Activated CD4-positive, alpha-beta T cell treated with anti-CD3 and anti-CD28 coated beads for 36 hours (primary cell): ENCODE results near the gene CNIH2. TPM values are rescaled to one million over a fixed set of nuclear protein-coding genes. Genes with fewer than 3 reads are reported as not detected.
"Not testable (repeated sequence)": the region's sequence is repeated elsewhere in the genome, so short reads cannot be mapped to it uniquely, and the experiment has no call there.

Experiments
- ATAC-seq: fragments of 200-7000 bp; cut with Tn5 transposase; one replicate; pipeline ENCODE4 v1.10.0; 2021; ENCODE audit warnings: mild to moderate bottlenecking, moderate library complexity
- CTCF ChIA-PET: fragments of 350-600 bp; sonication (Branson Sonifier 250); formaldehyde crosslinking; loops from one replicate; lab custom pipeline; 2021; ENCODE audit warnings: antibody characterized with exemption; lab: Charles Lee
- POLR2A ChIA-PET: fragments of 350-600 bp; sonication (Branson Sonifier 250); formaldehyde crosslinking; loops from one replicate; lab custom pipeline; 2021; ENCODE audit warnings: antibody characterized with exemption, inconsistent platforms; lab: Charles Lee
- DNase-seq: peaks from one replicate; pipeline ENCODE4 v3.0.0-alpha.2; 2020
- H3K27ac Mint-ChIP-seq: one replicate; pipeline ENCODE4 v1.8.0; 2021; ENCODE audit warnings: mixed read lengths
- H3K27me3 Mint-ChIP-seq: one replicate; pipeline ENCODE4 v1.8.0; 2021; ENCODE audit warnings: mixed read lengths
- H3K36me3 Mint-ChIP-seq: one replicate; pipeline ENCODE4 v1.8.0; 2021; ENCODE audit warnings: low read depth, mixed read lengths
- H3K4me1 Mint-ChIP-seq: one replicate; pipeline ENCODE4 v1.8.0; 2021; ENCODE audit warnings: mixed read lengths
- H3K4me3 Mint-ChIP-seq: one replicate; pipeline ENCODE4 v1.8.0; 2021; ENCODE audit warnings: mild to moderate bottlenecking, moderate library complexity, mixed read lengths
- H3K9me3 Mint-ChIP-seq: one replicate; pipeline ENCODE4 v1.8.0; 2021; ENCODE audit warnings: low read depth, mixed read lengths
- intact Hi-C, 2 experiments: fragments of 100-400 bp; cut with DNase I in 1 of 2; cut with micrococcal nuclease in 1 of 2; formaldehyde crosslinking; loops; one replicate each; pipeline versions ENCODE4 v1.14.2 to v1.15.1; 2022 to 2024; cut with DNase I, micrococcal nuclease
- total RNA-seq, 2 experiments: library from RNA; stranded (reverse); gene quantifications; one replicate each; pipeline ENCODE4 v1.2.3, GENCODE V29; 2021

CNIH2 gene
- total RNA-seq, 2 experiments from 2014 or later = 1.3 to 1.6 TPM

DNA sequence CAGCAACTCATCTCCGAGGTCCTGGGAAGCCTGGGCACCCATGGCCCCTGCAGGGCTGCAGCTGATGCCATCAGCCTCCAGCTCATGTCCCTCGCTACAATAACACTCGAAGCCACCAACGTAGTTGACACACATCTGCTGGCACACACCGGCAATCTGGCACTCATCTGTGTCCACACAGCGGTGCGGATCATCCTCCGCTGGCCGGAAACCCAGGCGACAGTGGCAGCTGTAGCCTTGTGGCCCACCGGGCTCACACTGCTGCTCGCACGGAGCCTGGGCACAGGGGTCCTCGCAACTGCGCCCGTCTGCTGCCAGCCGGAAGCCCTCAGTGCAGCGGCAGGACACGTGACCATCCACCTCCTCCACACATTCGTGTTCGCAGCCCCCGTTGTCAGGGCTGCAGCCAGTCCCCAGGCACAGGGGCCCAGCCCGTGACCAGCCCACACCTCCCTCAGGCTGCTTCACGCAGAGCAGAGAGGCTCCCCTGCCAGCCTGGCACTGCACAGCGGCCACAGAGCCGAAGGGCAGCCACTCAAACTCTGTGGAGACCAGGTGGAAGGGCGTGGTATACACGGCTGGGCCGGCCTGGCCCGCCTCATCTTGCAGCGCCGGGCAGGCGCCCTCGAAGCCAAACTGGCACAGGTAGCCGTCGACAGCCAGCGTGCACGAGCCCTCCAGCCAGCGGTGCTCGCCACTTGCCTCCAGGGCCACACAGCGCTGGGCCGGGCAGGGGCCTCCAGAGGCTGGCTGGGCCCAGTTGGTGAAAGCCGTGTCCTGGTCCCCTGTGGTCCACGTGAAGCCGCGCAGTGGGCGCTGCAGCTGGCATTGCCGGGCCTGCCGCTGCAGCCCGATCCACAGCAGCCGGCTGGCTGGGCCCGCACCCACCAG is 38.2 kb downstream of the CNIH2 start:
- Mint-ChIP-seq H3K4me1 (peaks cover 62% of the 10 kb centered on the region), H3K36me3 (no peaks in the 10 kb centered on the region), H3K9me3 (peaks cover 2% of the 10 kb centered on the region), H3K27me3 (no peaks in the 10 kb centered on the region), H3K4me3 (no peak overlapping the region), H3K27ac (peak overlapping the region; percentile 43)
- DNase-seq (no peak), ATAC-seq (no peak)
- ChIA-PET CTCF (no interaction called here), POLR2A (interaction anchor here (0.6 kb wide), 1 partner anchor 301 kb away, joined by 4 read pairs; no protein-coding TSS in a partner anchor)
- intact Hi-C loops = no loop called here

DNA sequence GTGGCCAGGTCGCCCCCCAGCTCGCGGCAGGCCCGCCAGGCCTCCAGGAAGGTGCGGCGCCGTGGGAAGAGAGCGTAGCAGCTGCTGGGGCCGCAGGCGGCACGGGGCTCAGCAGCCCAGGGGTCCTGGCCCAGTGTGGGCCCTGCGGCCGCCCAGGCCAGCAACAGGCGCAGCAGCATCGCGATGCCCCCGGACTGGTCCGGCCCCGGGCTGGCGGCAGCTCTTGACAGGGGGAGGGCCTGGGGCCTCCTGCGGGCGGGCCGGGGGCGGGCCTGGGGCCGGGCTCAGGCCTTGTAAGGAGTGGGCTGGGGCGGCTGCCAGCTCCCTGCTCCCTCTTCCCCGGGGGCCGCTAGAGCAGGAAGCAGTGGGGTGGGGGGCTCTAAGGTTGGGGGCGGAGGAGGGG is 38.9 kb downstream of the CNIH2 start, which contains the start of gene CD248:
CD248 (minus strand) TSS at position 196 of the 403 bp plus-strand sequence; CDS start at position 179, 17 bp downstream.
- peaks cover 2% of the 10 kb centered on the region for H3K9me3 Mint-ChIP-seq
- H3K4me1 Mint-ChIP-seq = peaks cover 58% of the 10 kb centered on the region
- H3K27me3 Mint-ChIP-seq = no peaks in the 10 kb centered on the region
- H3K36me3 Mint-ChIP-seq = no peaks in the 10 kb centered on the region
- intact Hi-C loops = no loop called here
- ATAC-seq (no peak), DNase-seq (no peak)
- H3K27ac Mint-ChIP-seq = peak within 1 kb of the TSS; percentile 92
- H3K4me3 Mint-ChIP-seq = peak within 1 kb of the TSS; percentile 47
- POLR2A ChIA-PET = interaction anchor here (0.6 kb wide), 2 partner anchors 28 to 300 kb away, joined by 4 to 8 read pairs; partner anchors contain the start of gene YIF1A
- CTCF ChIA-PET = interaction anchor here (1.6 kb wide), 1 partner anchor 12 kb away, joined by 6 read pairs; no protein-coding TSS in a partner anchor

DNA sequence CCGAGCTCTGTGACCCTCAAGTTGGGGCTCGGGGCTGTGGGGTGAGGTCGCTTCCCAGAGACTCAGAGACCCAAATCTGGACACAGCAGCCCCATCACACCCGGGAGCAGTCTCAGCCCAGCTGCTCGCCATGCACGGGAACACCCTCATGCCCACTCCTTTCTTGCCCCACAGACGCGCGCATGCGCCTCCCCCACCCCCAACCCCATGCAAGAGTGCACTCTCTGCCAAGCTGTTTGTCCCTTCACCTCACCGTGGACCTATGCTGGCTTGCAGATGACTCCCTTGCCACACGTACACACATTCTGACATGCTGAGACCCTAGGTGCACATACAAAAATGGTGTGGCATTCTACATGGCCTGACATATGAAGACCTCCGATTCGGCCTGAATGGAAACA is 39.3 kb downstream of the CNIH2 start:
- Mint-ChIP-seq H3K27ac (peak overlapping the region; percentile 92), H3K27me3 (no peaks in the 10 kb centered on the region), H3K4me3 (peak overlapping the region; percentile 47), H3K36me3 (no peaks in the 10 kb centered on the region), H3K9me3 (peaks cover 2% of the 10 kb centered on the region), H3K4me1 (peaks cover 56% of the 10 kb centered on the region)
- ATAC-seq (peak; percentile 14), DNase-seq (peak; percentile 71)
- ChIA-PET POLR2A (interaction anchor here (0.6 kb wide), 1 partner anchor 29 kb away, joined by 8 read pairs; the partner anchor contains the start of gene YIF1A), CTCF (interaction anchor here (1.6 kb wide), 1 partner anchor 12 kb away, joined by 6 read pairs; no protein-coding TSS in a partner anchor)
- intact Hi-C loops = no loop called here

DNA sequence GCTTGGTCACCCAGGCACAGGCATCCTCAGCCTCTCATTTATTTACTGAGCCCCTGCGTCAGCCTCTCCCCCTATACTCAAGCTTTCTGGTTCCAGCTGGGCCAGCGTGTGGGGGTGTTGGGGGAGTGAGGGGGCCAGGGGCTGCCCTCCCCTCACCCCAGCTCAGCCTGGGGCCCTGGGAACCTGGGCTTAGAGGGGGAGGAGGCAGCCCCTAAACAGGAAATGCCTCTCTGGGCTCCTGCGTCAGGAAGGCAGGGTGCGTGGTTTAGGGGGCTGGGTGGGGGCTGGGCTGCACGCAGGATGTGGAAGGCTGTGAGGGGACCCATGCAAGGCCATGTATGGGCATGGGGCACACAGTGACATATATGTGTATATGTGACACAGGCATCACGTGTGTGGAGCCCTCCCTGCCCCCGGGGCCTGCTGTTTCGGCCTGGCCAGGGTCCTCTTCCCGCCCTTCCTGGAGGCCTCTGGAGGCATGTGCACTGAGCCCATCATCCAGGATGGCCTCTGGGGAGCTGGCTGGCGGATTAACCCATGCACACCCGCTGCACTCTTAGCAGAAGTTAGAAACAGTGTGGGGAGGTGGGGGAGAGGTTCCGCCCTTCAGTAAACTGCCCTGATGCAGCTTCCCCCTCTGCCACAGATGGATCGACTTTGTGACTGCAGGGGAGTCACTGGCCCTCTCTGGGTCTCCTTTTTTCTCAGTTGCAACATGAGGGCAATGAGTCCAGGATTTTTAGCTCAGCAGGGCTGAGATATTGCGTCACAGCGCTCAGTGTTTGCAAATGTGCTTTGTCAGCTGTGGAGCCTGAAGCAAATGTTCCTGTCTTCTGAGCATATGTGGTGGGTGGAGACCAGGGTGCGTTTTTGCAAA is 40.0 kb downstream of the CNIH2 start:
- no peaks in the 10 kb centered on the region for H3K27me3 Mint-ChIP-seq
- H3K36me3 Mint-ChIP-seq = no peaks in the 10 kb centered on the region
- H3K9me3 Mint-ChIP-seq = peaks cover 2% of the 10 kb centered on the region
- ATAC-seq = peak; percentile 77
- DNase-seq = peak; percentile 70
- H3K4me3 Mint-ChIP-seq = peak overlapping the region; percentile 47
- peaks cover 54% of the 10 kb centered on the region for H3K4me1 Mint-ChIP-seq
- ChIA-PET POLR2A (no interaction called here), CTCF (interaction anchor here (0.7 to 1.6 kb wide), 4 partner anchors 11 to 184 kb away, joined by 3 to 6 read pairs (median 4); no protein-coding TSS in a partner anchor)
- H3K27ac Mint-ChIP-seq = peak overlapping the region; percentile 92
- intact Hi-C loops = no loop called here

DNA sequence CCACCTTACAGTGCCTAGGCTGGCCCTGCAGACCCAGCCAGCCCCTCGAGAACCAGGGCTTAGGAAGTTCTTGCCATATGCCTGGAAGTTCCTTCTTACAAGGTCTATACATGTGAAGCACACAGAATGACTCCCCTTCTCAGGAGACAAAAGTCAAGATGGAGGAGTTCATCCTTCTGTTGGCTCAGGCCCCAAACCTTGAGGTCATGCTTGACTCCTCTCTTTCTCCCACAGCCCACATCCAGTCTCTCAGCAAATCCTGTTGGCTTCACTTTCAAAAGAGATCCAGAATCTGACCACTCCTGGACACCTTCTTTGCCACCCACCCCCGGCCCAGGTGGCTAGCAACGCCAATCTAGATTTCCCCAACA is 40.6 kb downstream of the CNIH2 start:
- POLR2A ChIA-PET = no interaction called here
- Mint-ChIP-seq H3K36me3 (no peaks in the 10 kb centered on the region), H3K27ac (peak overlapping the region; percentile 92)

DNA sequence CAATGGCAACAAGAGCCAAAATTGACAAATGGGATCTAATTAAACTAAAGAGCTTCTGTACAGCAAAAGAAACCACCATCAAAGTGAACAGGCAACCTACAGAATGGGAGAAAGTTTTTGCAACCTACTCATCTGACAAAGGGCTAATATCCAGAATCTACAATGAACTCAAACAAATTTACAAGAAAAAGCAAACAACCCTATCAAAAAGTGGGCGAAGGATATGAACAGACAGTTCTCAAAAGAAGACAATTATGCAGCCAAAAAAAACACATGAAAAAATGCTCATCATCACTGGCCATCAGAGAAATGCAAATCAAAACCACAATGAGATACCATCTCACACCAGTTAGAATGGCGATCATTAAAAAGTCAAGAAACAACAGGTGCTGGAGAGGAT is 42.3 kb downstream of the CNIH2 start:
- H3K36me3 Mint-ChIP-seq, POLR2A ChIA-PET, CTCF ChIA-PET, H3K27me3 Mint-ChIP-seq, H3K4me3 Mint-ChIP-seq, intact Hi-C loops, H3K27ac Mint-ChIP-seq, H3K9me3 Mint-ChIP-seq, ATAC-seq, DNase-seq: not testable (repeated sequence)
- peaks cover 41% of the 10 kb centered on the region for H3K4me1 Mint-ChIP-seq

More for the DNA sequence above, 40.6 kb downstream of the CNIH2 start:
- ATAC-seq = no peak
- Mint-ChIP-seq H3K9me3 (peaks cover 2% of the 10 kb centered on the region), H3K27me3 (no peaks in the 10 kb centered on the region), H3K4me3 (no peak overlapping the region), H3K4me1 (peaks cover 50% of the 10 kb centered on the region)
- intact Hi-C loops = no loop called here
- DNase-seq = no peak
- CTCF ChIA-PET = interaction anchor here (0.7 to 1.1 kb wide), 3 partner anchors 15 to 51 kb away, joined by 3 to 5 read pairs (median 4); partner anchors contain the start of gene YIF1A

DNA sequence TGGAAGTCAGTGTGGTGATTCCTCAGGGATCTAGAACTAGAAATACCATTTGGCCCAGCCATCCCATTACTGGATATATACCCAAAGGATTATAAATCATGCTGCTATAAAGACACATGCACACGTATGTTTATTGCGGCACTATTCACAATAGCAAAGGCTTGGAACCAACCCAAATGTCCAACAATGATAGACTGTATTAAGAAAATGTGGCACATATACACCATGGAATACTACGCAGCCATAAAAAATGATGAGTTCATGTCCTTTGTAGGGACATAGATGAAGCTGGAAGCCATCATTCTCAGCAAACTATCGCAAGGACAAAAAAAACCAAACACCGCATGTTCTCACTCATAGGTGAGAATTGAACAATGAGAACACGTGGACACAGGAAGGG is 42.8 kb downstream of the CNIH2 start:
- H3K27me3 Mint-ChIP-seq, POLR2A ChIA-PET, H3K27ac Mint-ChIP-seq, ATAC-seq, CTCF ChIA-PET, H3K9me3 Mint-ChIP-seq, intact Hi-C loops, H3K4me3 Mint-ChIP-seq, DNase-seq, H3K36me3 Mint-ChIP-seq: not testable (repeated sequence)
- H3K4me1 Mint-ChIP-seq = peaks cover 39% of the 10 kb centered on the region

DNA sequence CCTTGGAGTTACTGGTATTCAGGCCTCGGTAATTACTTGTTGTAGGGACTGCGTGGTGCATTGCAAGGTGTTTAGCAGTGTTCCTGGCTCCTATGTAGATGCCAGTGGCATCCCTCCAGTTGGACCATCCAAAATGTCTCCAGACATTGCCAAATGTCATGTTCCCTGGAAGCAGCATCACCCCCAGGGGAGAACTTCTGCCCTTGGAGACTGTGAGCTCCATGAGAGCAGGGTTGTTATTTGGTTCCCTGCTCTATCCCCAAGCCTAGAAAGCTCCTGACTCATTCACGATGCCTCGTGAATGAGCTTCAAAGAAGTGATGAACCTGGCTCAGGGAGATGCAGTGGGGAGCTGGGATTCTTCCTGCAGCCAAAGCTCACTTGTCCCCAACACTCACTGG is 43.6 kb downstream of the CNIH2 start:
- peaks cover 2% of the 10 kb centered on the region for H3K9me3 Mint-ChIP-seq
- CTCF ChIA-PET = interaction anchor here (0.5 to 1.7 kb wide), 2 partner anchors 9 to 65 kb away, joined by 3 to 9 read pairs; no protein-coding TSS in a partner anchor
- H3K36me3 Mint-ChIP-seq = no peaks in the 10 kb centered on the region
- intact Hi-C loops = no loop called here
- POLR2A ChIA-PET = interaction anchor here (0.6 kb wide), 1 partner anchor 32 kb away, joined by 3 read pairs; the partner anchor contains the start of gene YIF1A
- peaks cover 42% of the 10 kb centered on the region for H3K4me1 Mint-ChIP-seq
- no peak overlapping the region for H3K4me3 Mint-ChIP-seq
- no peaks in the 10 kb centered on the region for H3K27me3 Mint-ChIP-seq
- ATAC-seq (no peak), DNase-seq (no peak)
- H3K27ac Mint-ChIP-seq = no peak overlapping the region

DNA sequence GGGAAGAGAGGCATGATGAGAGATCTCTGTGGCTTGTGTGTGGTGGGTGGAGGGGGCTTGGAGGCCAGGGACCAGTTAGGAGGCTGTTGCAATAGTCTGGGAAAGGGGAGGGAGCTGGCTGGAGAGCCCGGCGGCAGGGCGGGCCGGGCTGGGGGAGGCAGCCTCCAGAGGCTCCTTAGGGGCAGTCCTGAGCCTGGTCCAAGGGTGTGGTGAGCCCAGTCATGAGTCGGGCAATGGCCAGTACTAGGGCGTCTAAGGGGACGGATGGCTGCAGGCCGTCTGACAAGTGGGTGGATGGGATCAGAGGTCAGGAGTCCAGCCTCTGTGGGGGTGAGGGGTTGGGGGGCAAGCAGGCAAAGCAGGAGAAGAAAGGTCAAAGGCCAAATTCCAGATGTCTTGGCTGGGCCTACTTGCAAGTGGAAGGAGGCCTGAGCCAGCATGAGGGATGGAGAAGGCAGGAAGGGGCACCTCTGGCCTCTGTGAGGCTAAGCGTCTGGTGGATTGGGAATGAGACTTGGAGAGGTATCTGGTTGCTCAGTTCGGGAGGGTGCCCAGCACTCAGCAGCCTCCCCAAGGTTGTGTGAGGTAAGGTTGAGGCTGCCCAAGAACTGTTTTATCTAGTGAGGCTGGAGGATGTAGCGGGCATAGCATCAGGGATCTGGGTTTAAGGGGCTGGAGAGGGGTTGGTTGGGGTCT is 44.9 kb downstream of the CNIH2 start:
- ChIA-PET CTCF (interaction anchor here (1.7 kb wide), 1 partner anchor 11 kb away, joined by 9 read pairs; no protein-coding TSS in a partner anchor), POLR2A (no interaction called here)
- no peaks in the 10 kb centered on the region for H3K36me3 Mint-ChIP-seq
- DNase-seq (no peak), ATAC-seq (no peak)
- H3K9me3 Mint-ChIP-seq = peaks cover 2% of the 10 kb centered on the region
- H3K4me1 Mint-ChIP-seq = peaks cover 43% of the 10 kb centered on the region
- intact Hi-C loops = no loop called here
- no peak overlapping the region for H3K27ac Mint-ChIP-seq
- H3K4me3 Mint-ChIP-seq = no peak overlapping the region
- H3K27me3 Mint-ChIP-seq = no peaks in the 10 kb centered on the region

DNA sequence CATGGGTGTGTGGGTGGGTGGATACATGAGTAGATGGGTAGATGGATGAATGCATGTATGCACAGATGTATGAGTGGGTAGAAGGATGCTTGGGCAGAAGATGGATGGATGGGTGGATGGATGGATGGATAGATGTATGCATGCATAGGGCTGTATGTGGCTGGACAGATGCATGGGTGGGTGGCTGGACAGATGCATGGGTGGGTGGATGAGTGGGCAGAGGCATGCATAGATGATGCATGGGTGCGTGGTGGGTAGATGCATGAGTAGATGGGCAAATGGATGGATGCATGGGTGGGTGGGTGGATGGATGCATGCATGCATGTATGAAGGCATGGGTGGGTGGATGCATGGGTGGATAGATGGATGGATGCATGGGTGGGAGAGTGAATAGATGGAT is 45.7 kb downstream of the CNIH2 start:
- peaks cover 43% of the 10 kb centered on the region for H3K4me1 Mint-ChIP-seq
- ChIA-PET POLR2A (no interaction called here), CTCF (interaction anchor here (0.6 to 1.5 kb wide), 2 partner anchors 12 to 131 kb away, joined by 4 to 6 read pairs; no protein-coding TSS in a partner anchor)
- intact Hi-C loops = no loop called here
- peaks cover 2% of the 10 kb centered on the region for H3K9me3 Mint-ChIP-seq
- no peak for ATAC-seq
- H3K27ac Mint-ChIP-seq = no peak overlapping the region
- H3K27me3 Mint-ChIP-seq = no peaks in the 10 kb centered on the region
- no peak overlapping the region for H3K4me3 Mint-ChIP-seq
- no peak for DNase-seq
- no peaks in the 10 kb centered on the region for H3K36me3 Mint-ChIP-seq
